Hematopoietic multipotent progenitor cell treated with erythropoietin and hydrocortisone succinate and interleukin-3 and kit ligand, for 6 days (in vitro differentiated cells): ENCODE data around the gene PLEKHG4B.
"Not testable (repeated sequence)": the region's sequence is repeated elsewhere in the genome, so short reads cannot be mapped to it uniquely, and the experiment has no call there.

ENCODE experiments used
- DNase-seq: peaks from one replicate; pipeline ENCODE4 v3.0.0-alpha.2; 2015

Gene PLEKHG4B

DNA sequence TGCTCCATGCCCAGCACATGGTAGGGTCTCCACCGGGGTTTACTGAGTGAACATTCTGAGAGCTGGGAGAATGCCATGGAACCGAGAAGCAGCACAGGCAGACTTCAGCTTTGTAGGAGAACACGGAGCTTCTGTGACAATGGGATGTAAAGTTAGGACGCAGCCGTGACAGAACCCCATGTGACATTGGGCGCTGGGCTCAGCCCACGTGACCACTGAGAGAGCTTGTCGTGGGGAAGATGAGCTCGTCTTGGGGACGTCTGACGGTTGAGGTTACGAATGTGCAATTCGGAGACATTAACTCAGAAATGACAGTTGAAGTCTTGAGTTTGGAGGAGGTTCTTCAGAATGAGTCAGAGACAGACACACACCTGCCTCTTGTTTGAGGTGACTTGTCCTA, 139.7 kb downstream of the PLEKHG4B start:
- no peak for DNase-seq

DNA sequence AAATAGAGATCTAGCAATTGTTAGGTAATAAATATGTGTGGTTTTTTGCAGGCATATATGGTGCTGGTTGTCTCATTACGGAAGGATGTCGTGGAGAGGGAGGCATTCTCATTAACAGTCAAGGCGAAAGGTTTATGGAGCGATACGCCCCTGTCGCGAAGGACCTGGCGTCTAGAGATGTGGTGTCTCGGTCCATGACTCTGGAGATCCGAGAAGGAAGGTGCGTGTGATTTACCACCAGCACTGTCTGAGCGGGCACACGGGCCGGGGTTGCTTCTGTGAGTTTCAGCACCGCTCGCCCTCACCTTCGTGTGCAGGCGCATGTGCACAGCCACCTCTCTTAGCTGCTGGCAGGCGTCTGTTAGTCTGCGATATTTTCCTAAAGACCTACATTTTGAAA, 141.5 kb downstream of the PLEKHG4B start:
- not testable (repeated sequence) for DNase-seq

DNA sequence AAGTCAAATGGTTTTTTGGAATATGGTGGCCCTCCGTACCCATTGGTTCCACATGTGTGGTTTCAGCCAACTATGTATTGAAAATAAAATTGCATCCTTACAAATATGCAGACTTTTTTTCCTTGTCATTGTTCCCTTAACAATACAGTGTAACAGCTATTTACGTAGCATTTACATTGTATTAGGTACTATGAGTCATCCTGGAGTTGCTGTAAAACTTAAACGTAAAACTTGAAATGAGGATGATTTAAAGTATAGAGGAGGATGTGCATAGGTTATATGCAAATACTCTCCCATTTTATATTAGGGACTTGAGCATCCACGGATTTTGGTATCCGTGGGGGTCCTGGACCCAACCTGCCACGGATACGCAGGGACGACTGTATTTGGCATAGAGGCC, 142.5 kb downstream of the PLEKHG4B start:
- DNase-seq: no peak

DNA sequence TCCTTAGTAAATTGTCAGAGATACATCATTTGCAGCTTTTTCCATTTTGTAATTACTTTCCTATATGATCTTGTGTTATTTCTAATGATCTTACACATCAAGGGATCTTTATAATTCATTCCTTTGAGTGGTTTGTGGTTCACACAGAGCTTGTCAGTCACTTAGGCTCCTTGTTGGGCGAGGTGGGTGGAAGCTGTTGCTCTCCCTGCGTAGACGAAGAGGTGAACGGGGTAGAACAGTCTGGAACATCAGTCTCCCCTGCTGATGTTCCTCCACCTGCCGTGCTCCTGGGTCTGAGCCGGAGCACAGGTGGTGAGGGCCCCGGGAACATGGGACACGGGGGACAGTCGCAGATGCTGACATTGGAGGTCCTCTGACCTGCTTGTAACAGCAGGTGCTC, 143.6 kb downstream of the PLEKHG4B start:
- not testable (repeated sequence) for DNase-seq

DNA sequence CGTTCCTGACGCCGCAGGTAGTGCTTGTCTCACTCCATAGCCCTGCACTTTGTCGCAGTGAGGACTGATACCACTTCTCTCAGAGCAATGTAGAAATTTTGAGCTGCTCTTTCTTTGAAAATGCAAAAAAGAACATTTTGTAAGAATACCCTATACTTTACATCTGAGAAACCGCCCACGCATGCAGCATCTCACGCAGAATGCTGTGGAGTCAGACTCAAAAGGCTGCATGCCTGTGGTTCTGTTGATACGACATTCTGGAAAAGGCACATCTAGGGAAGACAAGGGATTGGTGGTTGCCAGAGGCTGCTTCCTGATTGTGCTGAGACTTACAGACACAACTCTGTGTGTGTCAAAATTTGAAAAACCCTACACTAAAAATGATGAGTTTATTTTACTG, 146.0 kb downstream of the PLEKHG4B start:
- DNase-seq: not testable (repeated sequence)
